ENCODE data around the gene CORO2B.

GRCh38 chr15:68565234-68565633 is 13.6 kb upstream of the CORO2B start:
- TF ChIP-seq FOSL1 (CRISPR knock-in tag; IDR thresholded peaks at IDR 0.05; ENCODE audit: borderline replicate concordance) (no peak), NFE2L1 (CRISPR knock-in tag; IDR thresholded peaks at IDR 0.05; ENCODE audit: borderline replicate concordance) (no peak), ZNF282 (IDR thresholded peaks at IDR 0.05; ENCODE audit: partially characterized antibody) (no peak), CTCF (CRISPR knock-in tag; IDR thresholded peaks at IDR 0.05) (no peak), ETV6 (CRISPR knock-in tag; conservative IDR thresholded peaks at IDR 0.05) (no peak)

Measured in HepG2 (cell line).